ENCODE results near the gene CARD8.

GRCh38 chr19:48244281-48244680 lies 11.4 kb downstream of the CARD8 start:
- TF ChIP-seq CTCF (conservative IDR thresholded peaks at IDR 0.05 in 1 of 2, IDR thresholded peaks at IDR 0.05 in 1 of 2; ENCODE audit: extremely low read depth in 1 of 2, insufficient read depth in 1 of 2, low read depth in 1 of 2, low read length in 2 of 2) = no peak
- TF ChIP-seq EZH2 (IDR thresholded peaks at IDR 0.05; ENCODE audit: borderline replicate concordance, low read length) = no peak

Data from mammary epithelial cell (primary cell).